PC-9 (cell line): Measurements from ENCODE around the gene GBA2. TPM values are rescaled to one million over a fixed set of nuclear protein-coding genes. Genes with fewer than 3 reads are reported as not detected.

Experiments used
- BruUV-seq: library from RNA; stranded (reverse); fragments of 400-500 nt; replicated peaks from 2 replicates; lab custom pipeline; 2021; lab: Mats Ljungman, UMichigan
- CTCF ChIA-PET: fragments of 300-600 bp; sonication (Branson Sonifier 250); formaldehyde crosslinking; loops from one replicate; lab custom pipeline; 2022; ENCODE audit warnings: antibody characterized with exemption; lab: Charles Lee
- POLR2A ChIA-PET: fragments of 300-600 bp; sonication (Branson Sonifier 250); formaldehyde crosslinking; loops from one replicate; lab custom pipeline; 2022; ENCODE audit warnings: antibody characterized with exemption; ENCODE audit not compliant: unreplicated experiment; lab: Charles Lee
- DNase-seq, 2 experiments: peaks; one replicate each; pipeline versions ENCODE4 v3.0.0 to v3.0.0-alpha.2; 2015 to 2022; ENCODE audit warnings: mixed read lengths in 1 of 2
- H2AFZ ChIP-seq: fragments of 200-600 bp; sonication (generic); 2 replicates; pipeline ENCODE4 v1.8.1; 2017; ENCODE audit warnings: antibody characterized with exemption
- H3F3A ChIP-seq: fragments of 200-600 bp; sonication (generic); 2 replicates; pipeline ENCODE4 v1.8.1; 2017; ENCODE audit warnings: antibody characterized with exemption, mild to moderate bottlenecking, low read depth; ENCODE audit not compliant: insufficient read depth
- H3K27ac ChIP-seq: fragments of 200-600 bp; sonication (generic); 2 replicates; pipeline ENCODE4 v1.6.1; 2016; ENCODE audit warnings: mixed run types
- H3K27me3 ChIP-seq: fragments of 200-600 bp; sonication (generic); 2 replicates; pipeline ENCODE4 v1.6.1; 2016; ENCODE audit warnings: low read depth, mixed run types; ENCODE audit not compliant: insufficient read depth
- H3K36me3 ChIP-seq: fragments of 200-600 bp; sonication (generic); 2 replicates; pipeline ENCODE4 v1.6.1; 2016; ENCODE audit warnings: low read depth, mixed run types
- H3K4me1 ChIP-seq: fragments of 200-600 bp; sonication (generic); replicated peaks from 2 replicates; pipeline ENCODE4 v1.6.1; 2016; ENCODE audit warnings: mixed run types; ENCODE audit not compliant: insufficient read depth
- H3K4me2 ChIP-seq: fragments of 200-600 bp; sonication (generic); 2 replicates; pipeline ENCODE4 v1.6.1; 2017; ENCODE audit warnings: mixed run types
- H3K4me3 ChIP-seq: fragments of 200-600 bp; sonication (generic); 2 replicates; pipeline ENCODE4 v1.6.1; 2016; ENCODE audit warnings: mixed run types
- H3K79me2 ChIP-seq: fragments of 200-600 bp; sonication (generic); 2 replicates; pipeline ENCODE4 v1.6.1; 2017; ENCODE audit warnings: low read depth, mixed run types
- H3K9me2 ChIP-seq: fragments of 200-600 bp; sonication (generic); 2 replicates; pipeline ENCODE4 v1.8.1; 2017; ENCODE audit warnings: mild to moderate bottlenecking; ENCODE audit not compliant: insufficient read depth
- H3K9me3 ChIP-seq: fragments of 200-600 bp; sonication (generic); 2 replicates; pipeline ENCODE4 v1.8.1; 2016; ENCODE audit warnings: low read depth; ENCODE audit not compliant: insufficient read depth
- H4K20me1 ChIP-seq: fragments of 200-600 bp; sonication (generic); 2 replicates; pipeline ENCODE4 v1.8.1; 2017; ENCODE audit not compliant: insufficient read depth
- EZH2 ChIP-seq: fragments of 200-600 bp; sonication (generic); IDR thresholded peaks from 2 replicates; pipeline ENCODE4 v1.8.0; 2017; ENCODE audit warnings: antibody characterized with exemption, low read depth
- intact Hi-C: fragments of 100-400 bp; cut with micrococcal nuclease; formaldehyde crosslinking; loops from one replicate; pipeline ENCODE4 v1.10.0; 2022; ENCODE audit not compliant: unreplicated experiment
- total RNA-seq: library from RNA; stranded (reverse); gene quantifications from 2 replicates; pipeline ENCODE4 v1.2.3, GENCODE V29; 2021
- TF ChIP-seq, protein P1 (sequence below): fragments of 200-600 bp; sonication (generic); conservative IDR thresholded peaks from 2 replicates; pipeline ENCODE4 v1.6.1; 2017; ENCODE audit warnings: mixed run types, antibody characterized with exemption, mild to moderate bottlenecking, moderate library complexity

The GBA2 gene
- total RNA-seq, 1 experiment from 2014 or later: 29.6 TPM

DNA sequence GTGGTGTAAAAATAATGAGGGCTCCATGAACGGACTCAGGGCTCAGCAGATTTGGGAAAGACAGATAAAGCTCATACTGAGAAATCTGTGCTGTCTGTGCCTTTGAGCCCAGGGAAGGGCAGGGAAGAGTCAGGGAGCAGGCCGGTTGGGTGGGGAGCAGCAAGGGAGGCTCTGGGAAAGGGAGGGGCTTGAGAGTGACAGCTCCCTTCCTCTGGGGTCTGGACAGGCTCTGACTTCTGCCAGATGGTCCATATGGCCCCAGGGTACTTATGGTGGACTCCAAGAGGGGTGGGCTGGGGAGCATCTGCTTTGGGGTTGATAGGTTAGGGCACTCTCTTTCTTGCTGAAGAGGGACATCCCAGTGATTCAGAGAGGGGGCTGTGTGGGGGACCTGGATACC, 44.4 kb upstream of the GBA2 start:
- TF ChIP-seq, protein P1, sequence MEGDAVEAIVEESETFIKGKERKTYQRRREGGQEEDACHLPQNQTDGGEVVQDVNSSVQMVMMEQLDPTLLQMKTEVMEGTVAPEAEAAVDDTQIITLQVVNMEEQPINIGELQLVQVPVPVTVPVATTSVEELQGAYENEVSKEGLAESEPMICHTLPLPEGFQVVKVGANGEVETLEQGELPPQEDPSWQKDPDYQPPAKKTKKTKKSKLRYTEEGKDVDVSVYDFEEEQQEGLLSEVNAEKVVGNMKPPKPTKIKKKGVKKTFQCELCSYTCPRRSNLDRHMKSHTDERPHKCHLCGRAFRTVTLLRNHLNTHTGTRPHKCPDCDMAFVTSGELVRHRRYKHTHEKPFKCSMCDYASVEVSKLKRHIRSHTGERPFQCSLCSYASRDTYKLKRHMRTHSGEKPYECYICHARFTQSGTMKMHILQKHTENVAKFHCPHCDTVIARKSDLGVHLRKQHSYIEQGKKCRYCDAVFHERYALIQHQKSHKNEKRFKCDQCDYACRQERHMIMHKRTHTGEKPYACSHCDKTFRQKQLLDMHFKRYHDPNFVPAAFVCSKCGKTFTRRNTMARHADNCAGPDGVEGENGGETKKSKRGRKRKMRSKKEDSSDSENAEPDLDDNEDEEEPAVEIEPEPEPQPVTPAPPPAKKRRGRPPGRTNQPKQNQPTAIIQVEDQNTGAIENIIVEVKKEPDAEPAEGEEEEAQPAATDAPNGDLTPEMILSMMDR: no peak
- TF ChIP-seq EZH2: no peak
- Histone ChIP-seq H3K27ac (no peak overlapping the region), H2AFZ (no peak overlapping the region), H3F3A (no peaks in the 10 kb centered on the region; the same call in 1 of the 2 replicates), H3K27me3 (no peaks in the 10 kb centered on the region), H3K4me2 (no peak overlapping the region), H3K4me1 (0 out of 2 replicates have a peak, but pooled peaks cover 7% of the 10 kb centered on the region), H3K4me3 (no peak overlapping the region), H3K9me2 (no peaks in the 10 kb centered on the region), H3K36me3 (no peaks in the 10 kb centered on the region), H3K79me2 (no peaks in the 10 kb centered on the region), H4K20me1 (no peaks in the 10 kb centered on the region), H3K9me3 (no peaks in the 10 kb centered on the region)
- CTCF ChIA-PET: no interaction called here
- no TSS peak for BruUV-seq
- no peak for DNase-seq
- intact Hi-C loops: no loop called here
- POLR2A ChIA-PET: no interaction called here

DNA sequence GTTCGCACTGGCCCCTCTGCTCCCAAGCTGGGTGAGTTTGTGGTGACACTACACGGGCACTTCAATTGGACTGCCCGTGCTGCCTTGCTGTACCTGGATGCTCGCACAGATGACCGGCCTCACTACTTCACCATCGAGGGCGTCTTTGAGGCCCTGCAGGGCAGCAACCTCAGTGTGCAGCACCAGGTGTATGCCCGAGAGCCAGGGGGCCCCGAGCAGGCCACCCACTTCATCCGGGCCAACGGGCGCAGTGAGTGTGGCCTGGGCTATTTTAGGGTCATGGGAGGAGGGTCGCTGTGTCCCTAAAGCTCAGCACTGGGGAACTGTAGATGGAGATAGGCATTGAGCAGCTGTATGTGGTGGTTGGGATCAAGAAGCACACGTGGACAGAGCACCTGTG, 43.8 kb upstream of the GBA2 start:
- H3K79me2 ChIP-seq: no peaks in the 10 kb centered on the region
- ChIA-PET POLR2A (no interaction called here), CTCF (no interaction called here)
- no peak overlapping the region for H3K4me3 ChIP-seq
- intact Hi-C loops: no loop called here
- H3F3A ChIP-seq: no peaks in the 10 kb centered on the region; the same call in 1 of the 2 replicates
- BruUV-seq: no TSS peak
- DNase-seq: no peak
- H2AFZ ChIP-seq: no peak overlapping the region
- no peaks in the 10 kb centered on the region for H4K20me1 ChIP-seq
- no peaks in the 10 kb centered on the region for H3K27me3 ChIP-seq
- H3K27ac ChIP-seq: no peak overlapping the region
- no peak overlapping the region for H3K4me2 ChIP-seq
- 0 out of 2 replicates have a peak, but pooled peaks cover 7% of the 10 kb centered on the region for H3K4me1 ChIP-seq
- H3K9me2 ChIP-seq: no peaks in the 10 kb centered on the region
- no peaks in the 10 kb centered on the region for H3K9me3 ChIP-seq
- H3K36me3 ChIP-seq: no peaks in the 10 kb centered on the region
- no peak for TF ChIP-seq EZH2
- TF ChIP-seq, protein P1: no peak

DNA sequence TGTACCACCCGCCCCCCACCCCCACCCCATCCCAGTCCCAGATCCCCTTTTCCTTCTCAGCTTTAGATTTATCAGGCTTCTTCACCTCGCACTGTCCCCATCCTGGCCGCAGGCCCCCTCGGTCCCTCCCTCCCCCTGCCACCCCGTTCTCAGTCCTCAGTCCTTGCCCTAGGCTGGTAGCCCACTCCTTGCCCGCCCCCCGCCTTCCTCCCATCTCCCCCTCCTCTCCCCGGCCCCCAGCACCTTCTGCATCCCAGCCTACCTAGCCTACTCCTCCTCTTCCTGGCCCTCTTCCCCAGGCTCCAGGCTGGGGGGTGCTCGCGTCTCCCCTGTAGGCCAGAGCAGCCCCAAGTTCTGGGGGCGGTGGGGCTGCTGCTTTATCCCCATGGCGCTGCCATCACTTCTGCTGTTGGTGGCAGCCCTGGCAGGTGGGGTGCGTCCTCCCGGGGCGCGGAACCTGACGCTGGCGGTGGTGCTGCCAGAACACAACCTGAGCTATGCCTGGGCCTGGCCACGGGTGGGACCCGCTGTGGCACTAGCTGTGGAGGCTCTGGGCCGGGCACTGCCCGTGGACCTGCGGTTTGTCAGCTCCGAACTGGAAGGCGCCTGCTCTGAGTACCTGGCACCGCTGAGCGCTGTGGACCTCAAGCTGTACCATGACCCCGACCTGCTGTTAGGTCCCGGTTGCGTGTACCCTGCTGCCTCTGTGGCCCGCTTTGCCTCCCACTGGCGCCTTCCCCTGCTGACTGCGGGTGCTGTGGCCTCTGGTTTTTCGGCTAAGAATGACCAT, 43.2 kb upstream of the GBA2 start:
- H3K4me3 ChIP-seq: no peak overlapping the region
- no peak for DNase-seq
- no peaks in the 10 kb centered on the region for H3K9me3 ChIP-seq
- H3K27me3 ChIP-seq: no peaks in the 10 kb centered on the region
- BruUV-seq: no TSS peak
- no peak overlapping the region for H3K4me2 ChIP-seq
- no peak overlapping the region for H2AFZ ChIP-seq
- H3K36me3 ChIP-seq: no peaks in the 10 kb centered on the region
- H3K79me2 ChIP-seq: no peaks in the 10 kb centered on the region
- 0 out of 2 replicates have a peak, but pooled peaks cover 7% of the 10 kb centered on the region for H3K4me1 ChIP-seq
- peaks cover 4% of the 10 kb centered on the region; the same call in 1 of the 2 replicates for H3F3A ChIP-seq
- CTCF ChIA-PET: no interaction called here
- no peaks in the 10 kb centered on the region for H4K20me1 ChIP-seq
- POLR2A ChIA-PET: no interaction called here
- TF ChIP-seq, protein P1: no peak
- TF ChIP-seq EZH2: no peak
- H3K9me2 ChIP-seq: no peaks in the 10 kb centered on the region
- intact Hi-C loops: no loop called here
- H3K27ac ChIP-seq: no peak overlapping the region
